D721Med (cell line): Measurements from ENCODE around the gene RBM19.
A peak's percentile ranks its signal among the peaks of the same experiment; 100 is the strongest.

ENCODE experiments used
- DNase-seq: peaks from one replicate; pipeline ENCODE4 v3.0.0; 2011; ENCODE audit warnings: low spot score; ENCODE audit not compliant: insufficient read length
- FAIRE-seq: peaks from 2 replicates; lab custom pipeline; 2011; peaks lifted over from hg19 to GRCh38; lab: Jason Lieb, UNC
- TF ChIP-seq, protein P1 (sequence below): IDR thresholded peaks from 2 replicates; pipeline ENCODE4 v1.5.1; 2012; ENCODE audit warnings: mild to moderate bottlenecking, control low read depth; ENCODE audit not compliant: insufficient read depth; ENCODE audit errors: missing control alignments

Gene RBM19

GRCh38 chr12:113936460-113936859 is 29.7 kb downstream of the RBM19 start:
- DNase-seq (no peak), FAIRE-seq (no peak)
- TF ChIP-seq, protein P1, sequence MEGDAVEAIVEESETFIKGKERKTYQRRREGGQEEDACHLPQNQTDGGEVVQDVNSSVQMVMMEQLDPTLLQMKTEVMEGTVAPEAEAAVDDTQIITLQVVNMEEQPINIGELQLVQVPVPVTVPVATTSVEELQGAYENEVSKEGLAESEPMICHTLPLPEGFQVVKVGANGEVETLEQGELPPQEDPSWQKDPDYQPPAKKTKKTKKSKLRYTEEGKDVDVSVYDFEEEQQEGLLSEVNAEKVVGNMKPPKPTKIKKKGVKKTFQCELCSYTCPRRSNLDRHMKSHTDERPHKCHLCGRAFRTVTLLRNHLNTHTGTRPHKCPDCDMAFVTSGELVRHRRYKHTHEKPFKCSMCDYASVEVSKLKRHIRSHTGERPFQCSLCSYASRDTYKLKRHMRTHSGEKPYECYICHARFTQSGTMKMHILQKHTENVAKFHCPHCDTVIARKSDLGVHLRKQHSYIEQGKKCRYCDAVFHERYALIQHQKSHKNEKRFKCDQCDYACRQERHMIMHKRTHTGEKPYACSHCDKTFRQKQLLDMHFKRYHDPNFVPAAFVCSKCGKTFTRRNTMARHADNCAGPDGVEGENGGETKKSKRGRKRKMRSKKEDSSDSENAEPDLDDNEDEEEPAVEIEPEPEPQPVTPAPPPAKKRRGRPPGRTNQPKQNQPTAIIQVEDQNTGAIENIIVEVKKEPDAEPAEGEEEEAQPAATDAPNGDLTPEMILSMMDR: no peak

DNA sequence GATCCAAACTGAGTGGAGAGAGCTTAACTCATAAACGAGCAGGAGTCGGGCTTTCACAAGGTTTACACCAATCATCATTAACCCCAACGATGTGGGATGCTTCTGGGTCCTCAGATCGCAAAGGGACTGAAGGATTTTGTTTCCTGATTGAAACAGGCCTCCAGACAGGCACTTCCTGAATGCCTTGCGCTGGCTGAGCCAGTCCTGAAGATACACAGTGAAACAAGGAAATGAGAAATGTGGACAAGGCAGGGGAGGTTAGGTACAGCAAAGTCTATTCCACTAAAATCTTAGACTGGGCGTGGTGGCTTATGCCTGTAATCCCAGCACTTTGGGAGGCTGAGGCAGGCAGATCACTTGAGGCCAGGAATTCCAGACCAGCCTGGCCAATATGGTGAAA is 30.7 kb downstream of the RBM19 start:
- DNase-seq: no peak
- no peak for FAIRE-seq
- TF ChIP-seq, protein P1: no peak

- TF ChIP-seq, protein P1: no peak
- no peak for FAIRE-seq
- DNase-seq: no peak
These were observed 31.2 kb downstream of the RBM19 start for GRCh38 chr12:113934946-113935345.

DNA sequence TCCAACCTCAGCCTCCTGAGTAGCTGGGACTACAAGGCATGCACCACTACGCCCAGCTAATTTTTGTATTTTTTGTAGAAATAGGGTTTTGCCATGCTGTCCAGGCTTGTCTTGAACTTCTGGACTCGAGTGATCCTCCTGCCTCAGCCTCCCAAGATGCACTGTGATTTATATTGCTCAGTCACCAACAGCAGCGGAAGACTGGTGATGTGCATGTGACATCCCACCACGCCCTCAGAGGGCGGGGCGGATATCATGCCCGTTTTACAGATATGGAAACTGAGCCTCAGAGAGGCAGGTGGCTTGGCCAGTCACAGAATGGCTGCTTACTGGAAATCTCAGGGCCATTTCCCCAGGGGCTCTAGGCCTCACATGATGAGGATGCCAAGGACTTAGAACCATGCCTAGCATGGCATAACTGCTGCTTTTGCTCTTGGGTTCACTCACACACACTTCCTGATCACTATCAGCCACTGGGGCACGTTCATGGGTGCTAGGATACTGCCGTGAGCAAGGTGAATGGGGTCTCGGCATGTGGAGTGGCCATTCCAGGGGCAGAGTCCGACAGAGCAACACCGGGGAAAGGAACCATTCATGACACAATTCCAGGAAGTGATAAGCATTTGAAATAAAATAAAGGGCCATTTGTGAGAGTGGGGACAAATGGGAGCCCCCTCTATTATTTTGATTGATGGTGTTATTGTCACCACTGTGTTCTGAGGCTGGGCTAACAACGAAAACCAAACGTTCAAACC is 31.9 kb downstream of the RBM19 start:
- DNase-seq (no peak), FAIRE-seq (no peak)
- TF ChIP-seq, protein P1: no peak

DNA sequence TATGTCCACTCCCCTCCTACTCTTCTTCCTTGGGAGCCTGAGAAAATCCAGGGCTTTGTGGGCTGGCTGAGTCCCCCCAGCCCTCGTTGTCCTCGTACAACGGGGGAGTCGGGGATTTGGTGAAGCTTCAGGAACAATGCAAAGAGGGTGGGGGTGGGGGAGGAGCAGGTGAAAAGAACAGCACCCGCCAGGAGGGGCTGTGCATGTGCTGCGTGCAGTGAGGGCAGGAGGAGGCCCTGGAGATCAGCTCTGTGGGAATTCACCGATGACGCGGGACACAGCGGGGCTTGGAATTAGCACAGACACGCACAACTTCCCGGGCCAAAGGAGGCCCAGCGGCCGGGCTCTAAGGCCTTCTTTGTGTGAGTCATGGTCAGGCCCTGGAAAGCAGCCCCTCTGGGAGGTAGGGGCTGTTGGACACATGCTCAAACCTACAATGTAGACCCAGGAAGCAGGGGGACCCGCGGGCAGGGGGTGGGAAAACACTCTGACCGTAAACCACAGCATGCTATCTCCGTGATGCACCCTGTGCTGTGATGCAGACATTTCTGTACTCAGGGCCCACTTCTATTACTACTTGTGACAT is 32.8 kb downstream of the RBM19 start:
- FAIRE-seq (no peak), DNase-seq (peak; percentile 29)
- TF ChIP-seq, protein P1: no peak

DNA sequence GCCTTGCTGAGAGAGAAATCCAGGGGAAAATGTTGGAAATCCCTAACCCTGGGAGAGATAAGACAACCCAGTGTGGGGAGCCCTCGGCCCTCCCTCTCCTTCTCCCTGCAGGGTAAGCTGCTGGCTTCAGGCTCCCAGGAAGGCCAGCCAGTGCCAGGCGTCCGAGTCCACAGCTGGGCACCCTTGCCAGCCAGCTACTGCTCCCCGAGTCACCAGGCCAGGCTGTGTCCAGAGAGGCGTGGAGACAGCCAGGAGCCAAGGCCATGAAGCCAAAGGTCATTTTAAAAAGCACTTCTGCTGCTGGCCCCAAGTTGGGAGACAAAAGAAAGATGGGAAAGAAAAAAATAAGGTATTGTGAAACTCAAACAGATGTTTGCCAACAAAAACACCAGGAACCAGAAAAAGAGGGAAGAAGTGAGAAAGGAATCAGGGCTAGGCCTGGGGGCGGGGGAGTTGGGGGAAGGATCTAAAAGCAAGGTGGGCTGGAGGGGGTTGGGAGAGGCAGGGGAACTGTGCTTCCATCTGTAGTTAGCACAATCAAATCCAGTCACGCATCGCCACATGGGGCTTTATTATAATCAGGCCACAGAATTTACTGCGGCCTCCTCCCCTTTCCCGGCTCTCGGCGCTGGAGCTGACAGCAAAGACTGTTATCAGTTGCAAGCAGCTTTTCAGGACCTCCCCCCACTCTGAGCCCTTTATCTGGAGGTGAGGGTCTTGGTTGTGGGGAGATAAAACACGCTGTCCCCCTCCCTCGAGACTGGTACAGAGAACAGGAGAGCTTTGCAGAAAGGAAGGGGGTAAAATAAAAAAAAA is 33.5 kb downstream of the RBM19 start:
- FAIRE-seq (no peak), DNase-seq (peak; percentile 41)
- TF ChIP-seq, protein P1: no peak
